HCT116 (cell line): ENCODE results near the gene HMX1. TPM values are rescaled to one million over a fixed set of nuclear protein-coding genes. Genes with fewer than 3 reads are reported as not detected.

Experiments
- ATAC-seq: fragments of 200-7000 bp; cut with Tn5 transposase; 2 replicates; pipeline ENCODE4 v1.9.1; 2020; ENCODE audit warnings: mild to moderate bottlenecking, moderate library complexity
- BruUV-seq: library from RNA; stranded (reverse); fragments of 400-500 nt; replicated peaks from 2 replicates; lab custom pipeline; 2021; lab: Mats Ljungman, UMichigan
- CTCF ChIA-PET: fragments of 300-600 bp; sonication (Branson Sonifier 250); formaldehyde crosslinking; loops from one replicate; lab custom pipeline; 2021; ENCODE audit warnings: antibody characterized with exemption; lab: Charles Lee
- POLR2A ChIA-PET: fragments of 300-600, 350-600 bp; sonication (Branson Sonifier 250); formaldehyde crosslinking; loops from one replicate; lab custom pipeline; 2021; ENCODE audit warnings: antibody characterized with exemption; lab: Charles Lee
- RAD21 ChIA-PET, 2 experiments: fragments of 300-600 bp; sonication (Branson Sonifier 250); formaldehyde crosslinking; loops; one replicate each; lab custom pipeline; 2023; ENCODE audit warnings: low total read pairs in 2 of 2; ENCODE audit not compliant: uncharacterized antibody in 2 of 2, unreplicated experiment in 2 of 2, low non-redundant PET in 1 of 2; lab: Charles Lee
- DNase-seq: peaks from one replicate; pipeline ENCODE4 v3.0.0-alpha.2; 2010; ENCODE audit warnings: low read depth, low spot score
- H2AFZ ChIP-seq: fragments of 200-600 bp; shearing (Covaris generic), sonication (generic); 2 replicates; pipeline ENCODE4 v1.6.1; 2017; ENCODE audit warnings: low read depth, mixed run types, mixed read lengths, antibody characterized with exemption, low read length; ENCODE audit not compliant: poor library complexity, severe bottlenecking
- H3K27ac ChIP-seq: 2 replicates; pipeline ENCODE4 v1.5.1; 2012; ENCODE audit warnings: low read depth, low read length
- H3K27me3 ChIP-seq: fragments of 200-600 bp; sonication (generic); 2 replicates; pipeline ENCODE4 v1.6.1; 2016; ENCODE audit warnings: mixed run types, low read length, mixed read lengths; ENCODE audit not compliant: insufficient read depth
- H3K36me3 ChIP-seq, 2 experiments: fragments of 200-500 bp in 1 of 2; fragments of 200-600 bp in 1 of 2; sonication (Bioruptor generic) in 1 of 2; sonication (generic) in 1 of 2; 2 replicates each; pipeline versions ENCODE4 v1.5.1 to v1.6.1; 2014 to 2016; ENCODE audit warnings: low read length in 2 of 2, inconsistent platforms in 1 of 2, mixed read lengths in 1 of 2, mixed run types in 1 of 2; ENCODE audit not compliant: insufficient read depth in 2 of 2, control insufficient read depth in 1 of 2
- H3K4me1 ChIP-seq, 2 experiments: fragments of 200-600 bp in 1 of 2; sonication (generic) in 1 of 2; 2 replicates each; pipeline versions ENCODE4 v1.5.1 to v1.6.1; 2012 to 2017; ENCODE audit warnings: low read length in 2 of 2, inconsistent platforms in 1 of 2, mild to moderate bottlenecking in 1 of 2, mixed read lengths in 1 of 2, mixed run types in 1 of 2, moderate library complexity in 1 of 2; ENCODE audit not compliant: insufficient read depth in 2 of 2, control insufficient read depth in 1 of 2
- H3K4me2 ChIP-seq: fragments of 200-600 bp; sonication (generic); 2 replicates; pipeline ENCODE4 v1.6.1; 2017; ENCODE audit warnings: mixed run types, low read length, mixed read lengths
- H3K4me3 ChIP-seq, 2 experiments: fragments of 200-600 bp in 1 of 2; sonication (generic) in 1 of 2; replicated peaks in 1 of 2; 2 replicates each; pipeline ENCODE4 v1.5.1; 2011 to 2016; ENCODE audit warnings: low read length in 2 of 2, control low read depth in 1 of 2, low read depth in 1 of 2, mild to moderate bottlenecking in 1 of 2, mixed read lengths in 1 of 2, mixed run types in 1 of 2
- H3K79me2 ChIP-seq: fragments of 200-600 bp; sonication (generic); 2 replicates; pipeline ENCODE4 v1.6.1; 2017; ENCODE audit warnings: mild to moderate bottlenecking, mixed run types, low read length, moderate library complexity, mixed read lengths; ENCODE audit not compliant: insufficient read depth
- H3K9ac ChIP-seq: fragments of 200-600 bp; sonication (generic); 2 replicates; pipeline ENCODE4 v1.6.1; 2016; ENCODE audit warnings: low read length, mixed read lengths
- H3K9me2 ChIP-seq: fragments of 200-600 bp; sonication (generic), shearing (Covaris generic); 2 replicates; pipeline ENCODE4 v1.6.1; 2017; ENCODE audit warnings: mixed run types, mild to moderate bottlenecking, moderate library complexity; ENCODE audit not compliant: insufficient read depth
- H3K9me3 ChIP-seq, 2 experiments: fragments of 200-500 bp in 1 of 2; fragments of 200-600 bp in 1 of 2; sonication (Bioruptor generic) in 1 of 2; sonication (generic) in 1 of 2; 2 replicates each; pipeline ENCODE4 v1.6.1; 2014 to 2017; ENCODE audit warnings: low read length in 2 of 2, mixed read lengths in 2 of 2, inconsistent platforms in 1 of 2, low read depth in 1 of 2, mild to moderate bottlenecking in 1 of 2, mixed run types in 1 of 2, moderate library complexity in 1 of 2; ENCODE audit not compliant: control insufficient read depth in 1 of 2, insufficient read depth in 1 of 2
- H4K20me1 ChIP-seq: fragments of 200-600 bp; sonication (generic), shearing (Covaris generic); 2 replicates; pipeline ENCODE4 v1.6.1; 2017; ENCODE audit warnings: mixed run types, mild to moderate bottlenecking, moderate library complexity; ENCODE audit not compliant: insufficient read depth
- CBX3 ChIP-seq: IDR thresholded peaks from 2 replicates; pipeline ENCODE4 v1.6.1; 2012; ENCODE audit warnings: low read depth
- CEBPB ChIP-seq: IDR thresholded peaks from 2 replicates; pipeline ENCODE4 v1.6.1; 2012; ENCODE audit warnings: low read depth
- EZH2 ChIP-seq: fragments of 200-600 bp; sonication (generic); IDR thresholded peaks from 2 replicates; pipeline ENCODE4 v1.6.1; 2017; ENCODE audit warnings: antibody characterized with exemption, mixed run types
- RAD21 ChIP-seq: IDR thresholded peaks from 2 replicates; pipeline ENCODE4 v1.6.1; 2012; ENCODE audit warnings: low read depth, mild to moderate bottlenecking
- SIN3A ChIP-seq: IDR thresholded peaks from 2 replicates; pipeline ENCODE4 v1.6.1; 2012; ENCODE audit warnings: low read depth
- ZNF274 ChIP-seq: fragments of 200-500 bp; sonication (Bioruptor generic); IDR thresholded peaks from 2 replicates; pipeline ENCODE4 v1.6.1; 2014; ENCODE audit warnings: mild to moderate bottlenecking, low read depth, low read length, inconsistent platforms
- intact Hi-C: fragments of 100-400 bp; cut with micrococcal nuclease; formaldehyde crosslinking; loops from 2 replicates; pipeline ENCODE4 v1.10.0; 2022
- total RNA-seq: library from RNA; stranded (reverse); gene quantifications from one replicate; pipeline ENCODE4 v1.2.1, GENCODE V29; 2021; ENCODE audit not compliant: unreplicated experiment
- TF ChIP-seq, protein P1 (sequence below): IDR thresholded peaks from 2 replicates; pipeline ENCODE4 v1.6.1; 2011; ENCODE audit warnings: mild to moderate bottlenecking, low read length, moderate library complexity; ENCODE audit not compliant: insufficient replicate concordance; ENCODE audit errors: extremely low read depth
- TF ChIP-seq, protein P2 (sequence below), 3 experiments: fragments of 200-600 bp in 1 of 3; sonication (generic) in 1 of 3; IDR thresholded peaks in 2 of 3; conservative IDR thresholded peaks in 1 of 3; 2 replicates each; pipeline ENCODE4 v1.5.1; 2012 to 2017; ENCODE audit warnings: low read depth in 2 of 3, low read length in 2 of 3, antibody characterized with exemption in 1 of 3, borderline replicate concordance in 1 of 3, control low read depth in 1 of 3, mild to moderate bottlenecking in 1 of 3, mixed read lengths in 1 of 3, mixed run types in 1 of 3, moderate library complexity in 1 of 3; ENCODE audit not compliant: insufficient read depth in 1 of 3
- TF ChIP-seq, protein P3 (sequence below): IDR thresholded peaks from 2 replicates; pipeline ENCODE4 v1.6.1; 2012

HMX1 gene
- total RNA-seq, 1 experiment from 2014 or later, result 0.39 TPM

DNA sequence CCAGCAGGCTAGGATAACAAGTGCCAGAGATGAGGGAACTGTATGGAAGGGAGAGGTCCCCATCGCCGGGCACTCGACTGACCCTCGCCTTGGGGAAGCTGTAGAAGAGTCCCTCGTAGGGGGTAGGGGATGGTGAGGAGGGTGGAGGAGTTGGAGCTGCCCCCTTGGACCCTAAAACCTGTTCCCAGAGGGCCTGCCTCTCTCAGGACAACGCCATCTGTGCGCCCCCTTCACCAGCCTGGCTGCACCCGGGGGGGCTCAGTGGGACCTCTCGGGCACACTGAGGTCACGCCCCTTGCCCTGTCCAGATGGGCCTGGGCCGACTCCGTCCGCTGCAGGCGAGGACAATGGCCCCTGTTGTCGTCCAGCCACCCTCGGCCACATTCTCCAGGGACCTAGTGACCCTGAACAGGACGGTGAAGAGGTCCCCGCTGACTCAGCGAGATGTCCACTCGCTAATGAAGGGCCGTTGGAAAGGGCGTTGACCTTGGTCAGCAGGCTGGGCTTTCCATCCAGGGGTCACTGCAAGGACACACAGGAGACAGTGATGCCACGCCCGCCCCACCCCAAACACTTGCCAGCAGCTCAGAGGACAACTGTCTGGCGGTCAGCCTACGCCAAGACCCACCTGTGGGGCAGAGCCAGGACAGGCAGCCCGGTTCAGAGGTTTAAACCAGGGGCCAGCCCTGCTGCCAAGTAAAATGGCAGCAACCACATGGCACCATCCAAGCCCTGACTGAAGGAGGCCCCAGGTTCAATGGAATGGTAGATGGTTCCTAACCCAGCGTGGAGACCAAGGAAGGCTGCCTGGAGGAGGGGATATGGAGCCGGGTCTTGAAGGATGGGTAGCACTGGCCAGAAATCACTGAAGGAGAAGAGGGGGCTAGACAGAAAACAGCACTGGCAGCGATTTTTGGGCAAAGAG, 51.2 kb downstream of the HMX1 start:
- ChIA-PET CTCF (interaction anchor here (0.9 to 1.6 kb wide), 3 partner anchors 26 to 97 kb away, joined by 3 to 5 read pairs (median 3); no protein-coding TSS in a partner anchor), POLR2A (no interaction called here), RAD21 (interaction anchor here in 1 of 2 experiments (0.7 kb wide), 1 partner anchor 103 kb away, joined by 7 read pairs; no protein-coding TSS in a partner anchor)
- no peaks in the 10 kb centered on the region for H3K4me1 ChIP-seq
- H3K27ac ChIP-seq, result no peak overlapping the region
- H3K4me3 ChIP-seq, result no peak overlapping the region
- peaks cover 7% of the 10 kb centered on the region for H3K27me3 ChIP-seq
- no peaks in the 10 kb centered on the region for H4K20me1 ChIP-seq
- no peak for ATAC-seq
- H3K9ac ChIP-seq, result no peak overlapping the region
- H3K4me2 ChIP-seq, result no peak overlapping the region
- no peaks in the 10 kb centered on the region for H3K36me3 ChIP-seq
- no TSS peak for BruUV-seq
- no peak for DNase-seq
- no peaks in the 10 kb centered on the region for H3K9me3 ChIP-seq
- no peaks in the 10 kb centered on the region for H3K9me2 ChIP-seq
- no peak overlapping the region for H2AFZ ChIP-seq
- no peaks in the 10 kb centered on the region for H3K79me2 ChIP-seq
- TF ChIP-seq SIN3A, result no peak
- no peak for TF ChIP-seq RAD21
- TF ChIP-seq CBX3, result no peak
- TF ChIP-seq, protein P1, sequence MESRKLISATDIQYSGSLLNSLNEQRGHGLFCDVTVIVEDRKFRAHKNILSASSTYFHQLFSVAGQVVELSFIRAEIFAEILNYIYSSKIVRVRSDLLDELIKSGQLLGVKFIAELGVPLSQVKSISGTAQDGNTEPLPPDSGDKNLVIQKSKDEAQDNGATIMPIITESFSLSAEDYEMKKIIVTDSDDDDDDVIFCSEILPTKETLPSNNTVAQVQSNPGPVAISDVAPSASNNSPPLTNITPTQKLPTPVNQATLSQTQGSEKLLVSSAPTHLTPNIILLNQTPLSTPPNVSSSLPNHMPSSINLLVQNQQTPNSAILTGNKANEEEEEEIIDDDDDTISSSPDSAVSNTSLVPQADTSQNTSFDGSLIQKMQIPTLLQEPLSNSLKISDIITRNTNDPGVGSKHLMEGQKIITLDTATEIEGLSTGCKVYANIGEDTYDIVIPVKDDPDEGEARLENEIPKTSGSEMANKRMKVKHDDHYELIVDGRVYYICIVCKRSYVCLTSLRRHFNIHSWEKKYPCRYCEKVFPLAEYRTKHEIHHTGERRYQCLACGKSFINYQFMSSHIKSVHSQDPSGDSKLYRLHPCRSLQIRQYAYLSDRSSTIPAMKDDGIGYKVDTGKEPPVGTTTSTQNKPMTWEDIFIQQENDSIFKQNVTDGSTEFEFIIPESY, result no peak
- TF ChIP-seq CEBPB, result no peak
- TF ChIP-seq, protein P2, sequence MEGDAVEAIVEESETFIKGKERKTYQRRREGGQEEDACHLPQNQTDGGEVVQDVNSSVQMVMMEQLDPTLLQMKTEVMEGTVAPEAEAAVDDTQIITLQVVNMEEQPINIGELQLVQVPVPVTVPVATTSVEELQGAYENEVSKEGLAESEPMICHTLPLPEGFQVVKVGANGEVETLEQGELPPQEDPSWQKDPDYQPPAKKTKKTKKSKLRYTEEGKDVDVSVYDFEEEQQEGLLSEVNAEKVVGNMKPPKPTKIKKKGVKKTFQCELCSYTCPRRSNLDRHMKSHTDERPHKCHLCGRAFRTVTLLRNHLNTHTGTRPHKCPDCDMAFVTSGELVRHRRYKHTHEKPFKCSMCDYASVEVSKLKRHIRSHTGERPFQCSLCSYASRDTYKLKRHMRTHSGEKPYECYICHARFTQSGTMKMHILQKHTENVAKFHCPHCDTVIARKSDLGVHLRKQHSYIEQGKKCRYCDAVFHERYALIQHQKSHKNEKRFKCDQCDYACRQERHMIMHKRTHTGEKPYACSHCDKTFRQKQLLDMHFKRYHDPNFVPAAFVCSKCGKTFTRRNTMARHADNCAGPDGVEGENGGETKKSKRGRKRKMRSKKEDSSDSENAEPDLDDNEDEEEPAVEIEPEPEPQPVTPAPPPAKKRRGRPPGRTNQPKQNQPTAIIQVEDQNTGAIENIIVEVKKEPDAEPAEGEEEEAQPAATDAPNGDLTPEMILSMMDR (IDR thresholded peaks at IDR 0.05 in 2 of 3, conservative IDR thresholded peaks at IDR 0.05 in 1 of 3; ENCODE audit: borderline replicate concordance in 1 of 3, insufficient read depth in 1 of 3, low read depth in 2 of 3, low read length in 2 of 3), result no peak
- no peak for TF ChIP-seq EZH2
- no peak for TF ChIP-seq ZNF274
- TF ChIP-seq, protein P3, sequence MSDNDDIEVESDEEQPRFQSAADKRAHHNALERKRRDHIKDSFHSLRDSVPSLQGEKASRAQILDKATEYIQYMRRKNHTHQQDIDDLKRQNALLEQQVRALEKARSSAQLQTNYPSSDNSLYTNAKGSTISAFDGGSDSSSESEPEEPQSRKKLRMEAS, result no peak
- intact Hi-C loops, result no loop called here
